ENCODE data around the gene PTPRN2.
"Not testable (repeated sequence)": the region's sequence is repeated elsewhere in the genome, so short reads cannot be mapped to it uniquely, and the experiment has no call there.

PTPRN2 gene

GRCh38 chr7:158530800-158531609, 56.6 kb downstream of the PTPRN2 start:
- no peak for DNase-seq

- no peak for DNase-seq
Observed at GRCh38 chr7:158529181-158530096, 58.2 kb downstream of the PTPRN2 start.

- DNase-seq = no peak
Observed at GRCh38 chr7:158527915-158528502, 59.6 kb downstream of the PTPRN2 start.

- DNase-seq = no peak
Observed at GRCh38 chr7:158527495-158527894, 60.1 kb downstream of the PTPRN2 start.

- no peak for DNase-seq
Observed at GRCh38 chr7:158527038-158527437, 60.6 kb downstream of the PTPRN2 start.

- no peak for DNase-seq
Observed at GRCh38 chr7:158526531-158526930, 61.1 kb downstream of the PTPRN2 start.

- no peak for DNase-seq
Observed at GRCh38 chr7:158525648-158526484, 61.8 kb downstream of the PTPRN2 start.

- no peak for DNase-seq
Observed at GRCh38 chr7:158524749-158525635, 62.6 kb downstream of the PTPRN2 start.

GRCh38 chr7:158524286-158524685, 63.3 kb downstream of the PTPRN2 start:
- DNase-seq = peak; percentile 35

- DNase-seq = not testable (repeated sequence)
Observed at GRCh38 chr7:158523877-158524276, 63.7 kb downstream of the PTPRN2 start.

GRCh38 chr7:158523165-158523856, 64.3 kb downstream of the PTPRN2 start:
- not testable (repeated sequence) for DNase-seq

- not testable (repeated sequence) for DNase-seq
Observed at GRCh38 chr7:158521795-158522194, 65.8 kb downstream of the PTPRN2 start.

GRCh38 chr7:158520825-158521224, 66.8 kb downstream of the PTPRN2 start:
- no peak for DNase-seq

- no peak for DNase-seq
Observed at GRCh38 chr7:158519633-158520174, 67.9 kb downstream of the PTPRN2 start.

- DNase-seq = no peak
Observed at GRCh38 chr7:158518980-158519632, 68.5 kb downstream of the PTPRN2 start.

- no peak for DNase-seq
Observed at GRCh38 chr7:158517571-158517970, 70.1 kb downstream of the PTPRN2 start.

GRCh38 chr7:158517072-158517471, 70.6 kb downstream of the PTPRN2 start:
- DNase-seq = no peak

GRCh38 chr7:158516524-158516923, 71.1 kb downstream of the PTPRN2 start:
- no peak for DNase-seq

- no peak for DNase-seq
Observed at GRCh38 chr7:158512869-158513268, 74.8 kb downstream of the PTPRN2 start.

GRCh38 chr7:158512042-158512441, 75.6 kb downstream of the PTPRN2 start:
- DNase-seq = no peak
